Loucy (cell line): Measurements from ENCODE around the gene DERA.
A peak's percentile ranks its signal among the peaks of the same experiment; 100 is the strongest.

Experiments
- H2AFZ ChIP-seq: fragments of 200-600 bp; sonication (generic); 2 replicates; pipeline ENCODE4 v1.6.0; 2016; ENCODE audit warnings: antibody characterized with exemption, mild to moderate bottlenecking, low read length, moderate library complexity
- H3F3A ChIP-seq: fragments of 200-600 bp; 2 replicates; pipeline ENCODE4 v1.6.0; 2016; ENCODE audit warnings: antibody characterized with exemption, low read depth, mild to moderate bottlenecking
- H3K27me3 ChIP-seq: fragments of 200-600 bp; sonication (generic); 2 replicates; pipeline ENCODE4 v1.6.1; 2014; ENCODE audit warnings: low read length, mild to moderate bottlenecking; ENCODE audit not compliant: insufficient read depth, poor library complexity, severe bottlenecking
- H3K36me3 ChIP-seq: fragments of 200-600 bp; sonication (generic); 2 replicates; pipeline ENCODE4 v1.6.1; 2016; ENCODE audit warnings: low read length; ENCODE audit not compliant: insufficient read depth
- H3K4me1 ChIP-seq: fragments of 200-600 bp; sonication (generic); 2 replicates; pipeline ENCODE4 v1.5.1; 2014; ENCODE audit warnings: low read length, mild to moderate bottlenecking; ENCODE audit not compliant: insufficient read depth, poor library complexity, severe bottlenecking
- H3K4me2 ChIP-seq: fragments of 200-600 bp; sonication (generic); 2 replicates; pipeline ENCODE4 v1.6.0; 2014; ENCODE audit warnings: antibody characterized with exemption, low read length, low read depth, mild to moderate bottlenecking; ENCODE audit not compliant: poor library complexity, severe bottlenecking
- H3K4me3 ChIP-seq: fragments of 200-600 bp; sonication (generic); 2 replicates; pipeline ENCODE4 v1.5.1; 2014; ENCODE audit warnings: low read length, mild to moderate bottlenecking, mixed read lengths; ENCODE audit not compliant: poor library complexity, severe bottlenecking
- H3K79me2 ChIP-seq: fragments of 200-600 bp; sonication (generic); 2 replicates; pipeline ENCODE4 v1.6.1; 2014; ENCODE audit warnings: low read length; ENCODE audit not compliant: insufficient read depth
- H3K9ac ChIP-seq: fragments of 200-600 bp; sonication (generic); 2 replicates; pipeline ENCODE4 v1.6.0; 2014; ENCODE audit warnings: mild to moderate bottlenecking, low read depth, low read length, moderate library complexity; ENCODE audit not compliant: poor library complexity, severe bottlenecking
- H3K9me2 ChIP-seq: fragments of 200-600 bp; sonication (generic); replicated peaks from 2 replicates; pipeline ENCODE4 v1.6.1; 2016; ENCODE audit warnings: low read depth, low read length, mixed read lengths
- H3K9me3 ChIP-seq: fragments of 200-600 bp; sonication (generic); 2 replicates; pipeline ENCODE4 v1.6.1; 2014; ENCODE audit warnings: mild to moderate bottlenecking, antibody characterized with exemption, low read length, low read depth; ENCODE audit not compliant: insufficient read depth
- H4K20me1 ChIP-seq: fragments of 200-600 bp; sonication (generic); 2 replicates; pipeline ENCODE4 v1.6.0; 2014; ENCODE audit warnings: antibody characterized with exemption, low read length, mild to moderate bottlenecking; ENCODE audit not compliant: insufficient read depth, poor library complexity, severe bottlenecking
- EZH2phosphoT487 ChIP-seq: fragments of 200-600 bp; IDR thresholded peaks from 2 replicates; pipeline ENCODE4 v1.6.1; 2018; ENCODE audit warnings: antibody characterized with exemption, mild to moderate bottlenecking, moderate library complexity, borderline replicate concordance
- TF ChIP-seq, protein P1 (sequence below): fragments of 200-600 bp; sonication (generic); conservative IDR thresholded peaks from 2 replicates; pipeline ENCODE4 v1.5.1; 2014; ENCODE audit warnings: mild to moderate bottlenecking, antibody characterized with exemption, low read length

DERA gene

GRCh38 chr12:15982071-15982470 is 70.9 kb downstream of the DERA start:
- H2AFZ ChIP-seq: no peak overlapping the region
- H3F3A ChIP-seq: no peaks in the 10 kb centered on the region
- no peaks in the 10 kb centered on the region for H3K79me2 ChIP-seq
- no peak overlapping the region for H3K4me2 ChIP-seq
- no peaks in the 10 kb centered on the region for H4K20me1 ChIP-seq
- no peaks in the 10 kb centered on the region for H3K27me3 ChIP-seq
- H3K9me2 ChIP-seq: no peaks in the 10 kb centered on the region
- TF ChIP-seq EZH2phosphoT487: no peak
- TF ChIP-seq, protein P1, sequence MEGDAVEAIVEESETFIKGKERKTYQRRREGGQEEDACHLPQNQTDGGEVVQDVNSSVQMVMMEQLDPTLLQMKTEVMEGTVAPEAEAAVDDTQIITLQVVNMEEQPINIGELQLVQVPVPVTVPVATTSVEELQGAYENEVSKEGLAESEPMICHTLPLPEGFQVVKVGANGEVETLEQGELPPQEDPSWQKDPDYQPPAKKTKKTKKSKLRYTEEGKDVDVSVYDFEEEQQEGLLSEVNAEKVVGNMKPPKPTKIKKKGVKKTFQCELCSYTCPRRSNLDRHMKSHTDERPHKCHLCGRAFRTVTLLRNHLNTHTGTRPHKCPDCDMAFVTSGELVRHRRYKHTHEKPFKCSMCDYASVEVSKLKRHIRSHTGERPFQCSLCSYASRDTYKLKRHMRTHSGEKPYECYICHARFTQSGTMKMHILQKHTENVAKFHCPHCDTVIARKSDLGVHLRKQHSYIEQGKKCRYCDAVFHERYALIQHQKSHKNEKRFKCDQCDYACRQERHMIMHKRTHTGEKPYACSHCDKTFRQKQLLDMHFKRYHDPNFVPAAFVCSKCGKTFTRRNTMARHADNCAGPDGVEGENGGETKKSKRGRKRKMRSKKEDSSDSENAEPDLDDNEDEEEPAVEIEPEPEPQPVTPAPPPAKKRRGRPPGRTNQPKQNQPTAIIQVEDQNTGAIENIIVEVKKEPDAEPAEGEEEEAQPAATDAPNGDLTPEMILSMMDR: no peak
- H3K9ac ChIP-seq: no peak overlapping the region
- no peaks in the 10 kb centered on the region for H3K9me3 ChIP-seq
- no peaks in the 10 kb centered on the region for H3K4me1 ChIP-seq
- no peak overlapping the region for H3K4me3 ChIP-seq
- H3K36me3 ChIP-seq: peaks cover 14% of the 10 kb centered on the region; the same call in 1 of the 2 replicates

- Histone ChIP-seq H3K9me2 (no peaks in the 10 kb centered on the region), H3K4me2 (no peak overlapping the region), H3F3A (no peaks in the 10 kb centered on the region), H3K36me3 (peaks cover 15% of the 10 kb centered on the region; the same call in 1 of the 2 replicates), H4K20me1 (no peaks in the 10 kb centered on the region), H3K79me2 (no peaks in the 10 kb centered on the region), H2AFZ (no peak overlapping the region), H3K9me3 (no peaks in the 10 kb centered on the region), H3K4me3 (no peak overlapping the region), H3K27me3 (no peaks in the 10 kb centered on the region), H3K4me1 (no peaks in the 10 kb centered on the region), H3K9ac (no peak overlapping the region)
- no peak for TF ChIP-seq EZH2phosphoT487
- TF ChIP-seq, protein P1: peak; percentile 53
These were observed 71.3 kb downstream of the DERA start for GRCh38 chr12:15982471-15982870.

- TF ChIP-seq, protein P1: no peak
- no peak for TF ChIP-seq EZH2phosphoT487
- peaks cover 20% of the 10 kb centered on the region; the same call in 1 of the 2 replicates for H3K36me3 ChIP-seq
- H4K20me1 ChIP-seq: no peaks in the 10 kb centered on the region
- H3K4me1 ChIP-seq: no peaks in the 10 kb centered on the region
- H3F3A ChIP-seq: no peaks in the 10 kb centered on the region
- no peaks in the 10 kb centered on the region for H3K9me2 ChIP-seq
- no peak overlapping the region for H3K9ac ChIP-seq
- no peak overlapping the region for H3K4me2 ChIP-seq
- H3K27me3 ChIP-seq: no peaks in the 10 kb centered on the region
- no peak overlapping the region for H2AFZ ChIP-seq
- H3K9me3 ChIP-seq: no peaks in the 10 kb centered on the region
- no peaks in the 10 kb centered on the region for H3K79me2 ChIP-seq
- no peak overlapping the region for H3K4me3 ChIP-seq
These were observed 71.8 kb downstream of the DERA start for GRCh38 chr12:15982921-15983320.
